Keratinocyte (primary cell): ENCODE measurements around the gene KRT8. TPM values are rescaled to one million over a fixed set of nuclear protein-coding genes. Genes with fewer than 3 reads are reported as not detected.

ENCODE experiments used
- DNase-seq: peaks from one replicate; pipeline ENCODE4 v3.0.0-alpha.2; 2011; ENCODE audit warnings: low read depth, missing footprints, low spot score
- FAIRE-seq: peaks from 2 replicates; lab custom pipeline; 2011; peaks lifted over from hg19 to GRCh38; lab: Jason Lieb, UNC
- H2AFZ ChIP-seq: 2 replicates; pipeline ENCODE4 v1.6.0; 2012; ENCODE audit warnings: low read length, control low read depth, inconsistent platforms; ENCODE audit not compliant: control insufficient read depth
- H3K27ac ChIP-seq: 2 replicates; pipeline ENCODE4 v1.5.1; 2011; ENCODE audit warnings: low read length; ENCODE audit not compliant: control insufficient read depth, insufficient read depth
- H3K27me3 ChIP-seq: 3 replicates; pipeline ENCODE4 v1.6.0; 2011; ENCODE audit warnings: low read length; ENCODE audit not compliant: control insufficient read depth, insufficient read depth; ENCODE audit errors: extremely low read depth
- H3K36me3 ChIP-seq, 2 experiments: 2 replicates in 1 of 2; 3 replicates in 1 of 2; pipeline ENCODE4 v1.5.1; 2011; ENCODE audit warnings: low read length in 2 of 2, mild to moderate bottlenecking in 1 of 2; ENCODE audit not compliant: control insufficient read depth in 2 of 2, insufficient read depth in 2 of 2; ENCODE audit errors: extremely low read depth in 1 of 2
- H3K4me1 ChIP-seq: 3 replicates; pipeline ENCODE4 v1.5.1; 2011; ENCODE audit warnings: low read length; ENCODE audit not compliant: control insufficient read depth, insufficient read depth; ENCODE audit errors: extremely low read depth
- H3K4me2 ChIP-seq: 3 replicates; pipeline ENCODE4 v1.6.0; 2011; ENCODE audit warnings: low read depth, low read length; ENCODE audit not compliant: control insufficient read depth, insufficient read depth; ENCODE audit errors: extremely low read depth
- H3K4me3 ChIP-seq, 3 experiments: fragments of 200-600 bp in 1 of 3; sonication (generic) in 1 of 3; 2 replicates in 2 of 3; 3 replicates in 1 of 3; pipeline ENCODE4 v1.5.1; 2011 to 2016; ENCODE audit warnings: low read length in 3 of 3, mild to moderate bottlenecking in 3 of 3, control low read depth in 2 of 3, inconsistent platforms in 1 of 3, low read depth in 1 of 3, mixed read lengths in 1 of 3, mixed run types in 1 of 3, moderate library complexity in 1 of 3; ENCODE audit not compliant: control insufficient read depth in 2 of 3, insufficient read depth in 2 of 3; ENCODE audit errors: extremely low read depth in 1 of 3
- H3K79me2 ChIP-seq: 2 replicates; pipeline ENCODE4 v1.6.0; 2012; ENCODE audit warnings: low read length; ENCODE audit not compliant: control insufficient read depth, insufficient read depth
- H3K9ac ChIP-seq: 3 replicates; pipeline ENCODE4 v1.6.0; 2011; ENCODE audit warnings: low read length; ENCODE audit not compliant: control insufficient read depth, insufficient read depth; ENCODE audit errors: extremely low read depth
- H3K9me1 ChIP-seq: 3 replicates; pipeline ENCODE4 v1.6.0; 2011; ENCODE audit warnings: low read length; ENCODE audit not compliant: control insufficient read depth, insufficient read depth; ENCODE audit errors: extremely low read depth
- H3K9me3 ChIP-seq: 2 replicates; pipeline ENCODE4 v1.5.1; 2012; ENCODE audit warnings: low read depth, low read length; ENCODE audit not compliant: control insufficient read depth
- H4K20me1 ChIP-seq: 3 replicates; pipeline ENCODE4 v1.6.0; 2011; ENCODE audit warnings: low read length; ENCODE audit not compliant: control insufficient read depth, insufficient read depth; ENCODE audit errors: extremely low read depth
- EZH2 ChIP-seq: IDR thresholded peaks from one replicate; pipeline ENCODE4 v1.6.1; 2012; ENCODE audit warnings: inconsistent platforms, mild to moderate bottlenecking, low read length, moderate library complexity
- dilution Hi-C: fragments of 300-500 bp; cut with MboI; formaldehyde crosslinking; loops from one replicate; pipeline ENCODE4 v1.7.0; 2020; ENCODE audit warnings: low sequenced_read_pairs; ENCODE audit not compliant: extremely low pct_ligation_motif_present
- polyA plus RNA-seq, 5 experiments: library from polyadenylated mRNA; depleted of rRNA in 3 of 5; stranded (reverse) in 3 of 5; stranded (forward) in 1 of 5; unstranded in 1 of 5; fragments of >200 nt; gene quantifications; 1 replicate in 1 of 5; 2 replicates in 3 of 5; 3 replicates in 1 of 5; pipeline versions ENCODE4 v1.2.1 to v1.2.3, GENCODE V29; 2011 to 2012; ENCODE audit warnings: missing spikeins in 2 of 5, low read depth in 1 of 5, low replicate concordance in 1 of 5
- TF ChIP-seq, protein P1 (sequence below), 3 experiments: IDR thresholded peaks in 1 of 3; conservative IDR thresholded peaks in 1 of 3; optimal IDR thresholded peaks in 1 of 3; 2 replicates in 2 of 3; 3 replicates in 1 of 3; pipeline versions ENCODE3 to v1.5.1; 2011; ENCODE audit warnings: low read length in 3 of 3, mild to moderate bottlenecking in 3 of 3, moderate library complexity in 2 of 3, control low read depth in 1 of 3, inconsistent platforms in 1 of 3; ENCODE audit not compliant: insufficient read depth in 2 of 3; ENCODE audit errors: extremely low read depth in 1 of 3

KRT8 gene
- polyA plus RNA-seq, 1 donor (not counting 4 experiments of a cell fraction or from before 2014, with no cell fraction given), result 151 TPM

DNA sequence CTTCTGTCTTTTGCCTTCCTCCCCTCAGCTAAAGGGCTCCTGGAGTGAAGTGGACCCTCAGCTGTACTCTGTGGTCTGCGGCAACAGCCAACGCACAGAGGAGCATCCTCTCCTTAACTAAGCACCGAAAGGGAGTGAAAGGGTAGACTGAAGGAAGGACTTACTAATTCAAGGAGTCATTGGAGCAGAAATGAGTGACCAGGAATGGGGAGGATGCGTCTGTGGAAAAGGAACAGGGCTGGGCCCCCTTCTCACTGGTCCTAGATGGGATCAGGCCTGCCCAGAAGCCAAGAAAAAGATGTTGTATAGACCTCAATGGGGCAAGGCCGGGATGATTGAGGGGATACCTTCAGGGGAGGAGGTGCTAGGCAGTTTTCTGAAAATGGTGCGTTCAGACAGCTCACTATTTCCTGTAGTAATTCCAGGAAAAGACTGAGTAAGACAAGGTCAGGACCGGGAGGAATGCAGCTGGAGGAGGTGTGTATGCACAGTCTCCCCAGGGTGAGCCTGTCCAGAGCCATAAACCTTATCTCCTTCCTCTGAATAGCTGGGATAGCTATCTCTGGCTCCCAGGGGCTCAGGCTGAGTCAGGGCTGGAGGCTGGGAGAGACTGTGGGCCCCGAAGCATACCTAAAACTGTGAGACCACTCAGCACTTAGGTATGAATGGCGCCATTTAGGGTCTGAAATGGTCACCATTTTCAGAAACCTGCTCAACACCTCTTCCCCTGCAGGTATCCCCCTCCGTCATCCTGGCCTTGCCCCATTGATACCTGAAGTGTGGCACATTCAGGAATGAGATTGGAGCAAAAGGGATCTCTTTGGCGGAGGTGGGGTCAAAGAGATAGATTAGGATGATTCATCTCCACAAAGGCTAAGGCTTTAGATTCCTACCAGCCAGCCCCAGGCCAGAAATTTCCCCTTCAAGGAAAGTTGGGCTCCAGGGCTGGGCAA is 20.2 kb upstream of the KRT8 start:
- Histone ChIP-seq H3K4me2 (peak overlapping the region; percentile 45), H3K36me3 (no peaks in the 10 kb centered on the region), H3K9me1 (no peaks in the 10 kb centered on the region), H3K9ac (peak overlapping the region; percentile 8), H3K79me2 (no peaks in the 10 kb centered on the region), H3K27ac (peak overlapping the region; percentile 50), H3K4me3 (no peak overlapping the region), H3K9me3 (no peaks in the 10 kb centered on the region), H3K27me3 (no peaks in the 10 kb centered on the region), H2AFZ (peak overlapping the region; percentile 58), H3K4me1 (peaks cover 30% of the 10 kb centered on the region), H4K20me1 (no peaks in the 10 kb centered on the region)
- no peak for FAIRE-seq
- dilution Hi-C loops, result no loop called here
- no peak for DNase-seq
- TF ChIP-seq EZH2, result no peak
- TF ChIP-seq, protein P1, sequence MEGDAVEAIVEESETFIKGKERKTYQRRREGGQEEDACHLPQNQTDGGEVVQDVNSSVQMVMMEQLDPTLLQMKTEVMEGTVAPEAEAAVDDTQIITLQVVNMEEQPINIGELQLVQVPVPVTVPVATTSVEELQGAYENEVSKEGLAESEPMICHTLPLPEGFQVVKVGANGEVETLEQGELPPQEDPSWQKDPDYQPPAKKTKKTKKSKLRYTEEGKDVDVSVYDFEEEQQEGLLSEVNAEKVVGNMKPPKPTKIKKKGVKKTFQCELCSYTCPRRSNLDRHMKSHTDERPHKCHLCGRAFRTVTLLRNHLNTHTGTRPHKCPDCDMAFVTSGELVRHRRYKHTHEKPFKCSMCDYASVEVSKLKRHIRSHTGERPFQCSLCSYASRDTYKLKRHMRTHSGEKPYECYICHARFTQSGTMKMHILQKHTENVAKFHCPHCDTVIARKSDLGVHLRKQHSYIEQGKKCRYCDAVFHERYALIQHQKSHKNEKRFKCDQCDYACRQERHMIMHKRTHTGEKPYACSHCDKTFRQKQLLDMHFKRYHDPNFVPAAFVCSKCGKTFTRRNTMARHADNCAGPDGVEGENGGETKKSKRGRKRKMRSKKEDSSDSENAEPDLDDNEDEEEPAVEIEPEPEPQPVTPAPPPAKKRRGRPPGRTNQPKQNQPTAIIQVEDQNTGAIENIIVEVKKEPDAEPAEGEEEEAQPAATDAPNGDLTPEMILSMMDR (optimal IDR thresholded peaks at IDR 0.05 in 1 of 3, IDR thresholded peaks at IDR 0.05 in 1 of 3, conservative IDR thresholded peaks at IDR 0.05 in 1 of 3; ENCODE audit: extremely low read depth in 1 of 3, insufficient read depth in 2 of 3, low read length in 3 of 3), result no peak

- H3K9ac ChIP-seq, result no peak overlapping the region
- TF ChIP-seq EZH2, result no peak
- TF ChIP-seq, protein P1 (optimal IDR thresholded peaks at IDR 0.05 in 1 of 3, IDR thresholded peaks at IDR 0.05 in 1 of 3, conservative IDR thresholded peaks at IDR 0.05 in 1 of 3; ENCODE audit: extremely low read depth in 1 of 3, insufficient read depth in 2 of 3, low read length in 3 of 3), result no peak
- H3K27me3 ChIP-seq, result peaks cover 7% of the 10 kb centered on the region
- H3K9me1 ChIP-seq, result no peaks in the 10 kb centered on the region
- H2AFZ ChIP-seq, result no peak overlapping the region
- no peaks in the 10 kb centered on the region for H3K36me3 ChIP-seq
- H3K4me3 ChIP-seq, result no peak overlapping the region
- no peaks in the 10 kb centered on the region for H4K20me1 ChIP-seq
- DNase-seq (no peak), FAIRE-seq (no peak)
- H3K4me1 ChIP-seq, result peaks cover 25% of the 10 kb centered on the region
- no peak overlapping the region for H3K4me2 ChIP-seq
- H3K79me2 ChIP-seq, result no peaks in the 10 kb centered on the region
- no peaks in the 10 kb centered on the region for H3K9me3 ChIP-seq
- dilution Hi-C loops, result no loop called here
- H3K27ac ChIP-seq, result no peak overlapping the region
Measured at GRCh38 chr12:52921488-52922165, 16.8 kb upstream of the KRT8 start.
